ENCODE measurements around the gene KLHL42.

The KLHL42 gene

GRCh38 chr12:27790179-27790578 lies 10.1 kb downstream of the KLHL42 start:
- DNase-seq (ENCODE audit: low read depth in 1 of 2, low spot score in 1 of 2) = no peak
- in situ Hi-C loops (cut with HindIII; ENCODE audit: low pct_unique_long_range_greater_than_20kb, low sequenced_read_pairs) = no loop called here
- TF ChIP-seq JUND (IDR thresholded peaks at IDR 0.05; ENCODE audit: low read depth) = no peak

DNA sequence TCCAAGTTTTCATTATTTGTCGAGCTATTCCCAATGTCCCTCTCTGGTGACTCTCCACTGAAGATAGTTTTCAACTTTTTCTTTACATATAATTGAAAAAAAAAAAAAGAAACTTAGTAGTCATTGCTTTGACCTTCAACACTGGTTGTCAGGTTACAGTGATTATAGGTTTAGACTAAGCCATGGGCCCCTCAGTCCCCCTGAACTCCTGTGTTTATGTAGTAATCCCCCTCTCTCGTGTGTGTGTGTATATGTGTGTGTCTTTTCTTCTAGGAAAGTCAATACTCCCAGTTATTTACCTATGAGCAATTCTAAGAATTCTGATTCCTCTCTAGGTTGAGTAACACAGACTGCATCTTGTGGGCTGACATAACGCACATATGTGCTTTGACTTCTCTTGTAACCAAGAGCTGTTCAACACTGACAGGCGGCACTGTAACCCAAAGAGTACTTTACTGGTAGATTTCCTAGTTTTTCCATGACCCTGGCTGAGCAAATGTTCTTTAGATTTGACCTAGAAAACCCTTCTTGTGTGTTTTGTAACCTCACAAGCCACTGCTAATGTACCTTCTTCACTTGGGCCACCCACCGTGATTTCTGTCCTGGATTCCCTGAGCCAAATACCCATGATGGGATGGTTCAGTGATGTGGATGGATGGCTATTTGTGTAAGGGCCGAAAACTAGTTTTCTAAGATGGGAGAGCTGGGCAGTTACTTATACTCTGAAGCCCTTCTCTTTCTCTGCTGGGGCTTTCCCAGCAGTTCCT lies 15.0 kb downstream of the KLHL42 start:
- TF ChIP-seq JUND (IDR thresholded peaks at IDR 0.05; ENCODE audit: low read depth) = no peak

GRCh38 chr12:27796128-27796527 lies 16.1 kb downstream of the KLHL42 start:
- in situ Hi-C loops (cut with HindIII; ENCODE audit: low pct_unique_long_range_greater_than_20kb, low sequenced_read_pairs) = no loop called here
- no peak for DNase-seq (ENCODE audit: low read depth in 1 of 2, low spot score in 1 of 2)
- no peak for TF ChIP-seq JUND (IDR thresholded peaks at IDR 0.05; ENCODE audit: low read depth)

More for the DNA sequence above, 15.0 kb downstream of the KLHL42 start:
- no peak for DNase-seq (ENCODE audit: low read depth in 1 of 2, low spot score in 1 of 2)
- in situ Hi-C loops (cut with HindIII; ENCODE audit: low pct_unique_long_range_greater_than_20kb, low sequenced_read_pairs) = no loop called here

DNA sequence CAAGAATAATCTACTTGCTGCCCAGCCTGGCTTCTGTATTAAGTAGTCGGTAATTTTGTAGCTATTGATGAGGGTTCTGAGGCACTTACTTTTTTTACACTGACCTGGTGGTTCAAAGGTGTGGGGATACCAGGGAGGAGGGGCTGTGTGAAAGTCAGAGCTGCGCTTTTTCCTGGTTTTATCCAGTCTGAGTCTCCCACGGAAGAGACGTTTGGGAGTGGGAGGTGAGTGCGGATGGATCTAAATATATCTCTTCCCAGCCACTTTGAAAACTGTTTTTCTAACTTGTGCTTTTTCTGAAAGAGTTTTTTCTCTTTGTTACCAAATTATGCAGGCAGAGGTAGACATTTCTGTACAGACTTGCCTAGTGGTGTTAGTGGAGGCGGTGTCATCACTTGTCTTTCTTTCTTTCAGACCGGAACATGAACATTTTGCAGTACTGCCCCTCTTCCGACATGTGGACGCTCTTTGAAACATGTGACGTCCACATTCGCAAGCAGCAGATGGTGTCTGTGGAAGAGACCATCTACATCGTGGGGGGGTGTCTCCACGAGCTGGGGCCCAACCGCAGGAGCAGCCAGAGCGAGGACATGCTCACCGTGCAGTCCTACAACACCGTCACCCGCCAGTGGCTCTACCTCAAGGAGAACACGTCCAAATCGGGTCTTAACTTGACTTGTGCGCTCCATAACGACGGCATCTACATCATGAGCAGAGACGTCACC lies 17.4 kb downstream of the KLHL42 start:
- in situ Hi-C loops (cut with HindIII; ENCODE audit: low pct_unique_long_range_greater_than_20kb, low sequenced_read_pairs) = no loop called here

DNA sequence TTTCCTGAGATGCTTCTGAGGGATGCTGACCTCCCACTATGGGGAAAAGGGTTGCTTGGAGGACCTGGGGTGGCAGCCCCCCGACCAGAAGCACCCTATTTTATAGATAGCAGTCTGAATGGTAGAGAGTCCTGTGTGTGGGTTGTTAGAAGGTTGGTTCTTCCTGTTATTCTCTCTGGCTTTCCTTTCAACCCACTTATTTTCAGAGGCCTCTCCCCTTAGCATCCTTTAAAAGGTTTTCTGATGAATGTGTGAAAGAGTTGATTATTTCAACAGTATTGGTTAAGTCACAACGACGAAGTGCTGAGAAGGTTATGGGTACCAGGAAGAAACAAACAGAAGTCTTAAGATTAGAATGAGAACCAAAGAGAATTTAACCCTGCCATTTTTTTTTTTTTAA lies 20.8 kb downstream of the KLHL42 start:
- in situ Hi-C loops (cut with HindIII; ENCODE audit: low pct_unique_long_range_greater_than_20kb, low sequenced_read_pairs) = no loop called here
- TF ChIP-seq JUND (IDR thresholded peaks at IDR 0.05; ENCODE audit: low read depth) = no peak
- no peak for DNase-seq (ENCODE audit: low read depth in 1 of 2, low spot score in 1 of 2)

More for the DNA sequence above, 17.4 kb downstream of the KLHL42 start:
- no peak for DNase-seq (ENCODE audit: low read depth in 1 of 2, low spot score in 1 of 2)
- TF ChIP-seq JUND (IDR thresholded peaks at IDR 0.05; ENCODE audit: low read depth) = no peak

DNA sequence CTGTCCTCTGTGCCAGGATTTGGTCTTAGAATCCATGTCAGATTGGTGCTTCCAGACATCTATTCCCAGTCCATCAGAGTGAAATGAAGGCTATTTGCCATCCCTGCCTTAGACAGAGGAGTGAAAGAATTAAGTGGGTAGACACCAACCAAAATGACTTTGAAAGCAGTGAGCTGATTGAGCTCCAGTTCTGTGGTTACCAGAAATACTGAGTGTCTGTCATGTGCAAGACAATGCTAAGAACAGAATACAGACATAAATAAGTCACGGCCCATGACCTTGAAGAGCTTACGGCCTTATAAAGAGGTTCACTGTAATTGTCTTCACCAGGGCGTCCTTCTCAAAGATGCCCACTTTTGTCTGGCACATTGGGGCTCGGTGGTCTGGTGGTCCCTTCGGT lies 21.6 kb downstream of the KLHL42 start:
- DNase-seq (ENCODE audit: low read depth in 1 of 2, low spot score in 1 of 2) = no peak
- in situ Hi-C loops (cut with HindIII; ENCODE audit: low pct_unique_long_range_greater_than_20kb, low sequenced_read_pairs) = no loop called here
- TF ChIP-seq JUND (IDR thresholded peaks at IDR 0.05; ENCODE audit: low read depth) = no peak

DNA sequence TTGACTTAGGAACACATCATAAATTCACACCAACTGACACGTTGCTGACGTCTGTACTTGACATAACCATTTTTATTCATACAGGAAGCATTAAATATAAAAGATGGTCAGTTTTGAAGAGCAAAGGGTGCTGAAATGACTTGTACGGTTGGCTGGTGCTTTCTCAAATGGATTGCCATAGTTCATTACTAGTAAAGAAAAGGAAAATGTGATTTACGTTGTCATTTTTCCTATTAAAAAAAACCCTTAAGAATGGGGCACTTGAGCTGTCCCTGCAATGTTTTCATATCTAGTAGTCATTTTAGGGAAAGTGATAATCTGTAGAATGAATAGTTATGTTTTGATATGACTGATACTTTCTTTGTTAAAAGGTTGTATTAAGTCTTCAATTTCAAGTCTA lies 22.5 kb downstream of the KLHL42 start:
- no peak for DNase-seq (ENCODE audit: low read depth in 1 of 2, low spot score in 1 of 2)
- no peak for TF ChIP-seq JUND (IDR thresholded peaks at IDR 0.05; ENCODE audit: low read depth)
- in situ Hi-C loops (cut with HindIII; ENCODE audit: low pct_unique_long_range_greater_than_20kb, low sequenced_read_pairs) = no loop called here

GRCh38 chr12:27802936-27803335 lies 22.9 kb downstream of the KLHL42 start:
- TF ChIP-seq JUND (IDR thresholded peaks at IDR 0.05; ENCODE audit: low read depth) = no peak
- no peak for DNase-seq (ENCODE audit: low read depth in 1 of 2, low spot score in 1 of 2)
- in situ Hi-C loops (cut with HindIII; ENCODE audit: low pct_unique_long_range_greater_than_20kb, low sequenced_read_pairs) = no loop called here

GRCh38 chr12:27805238-27805637 lies 25.2 kb downstream of the KLHL42 start:
- TF ChIP-seq JUND (IDR thresholded peaks at IDR 0.05; ENCODE audit: low read depth) = no peak
- in situ Hi-C loops (cut with HindIII; ENCODE audit: low pct_unique_long_range_greater_than_20kb, low sequenced_read_pairs) = no loop called here
- DNase-seq (ENCODE audit: low read depth in 1 of 2, low spot score in 1 of 2) = no peak

DNA sequence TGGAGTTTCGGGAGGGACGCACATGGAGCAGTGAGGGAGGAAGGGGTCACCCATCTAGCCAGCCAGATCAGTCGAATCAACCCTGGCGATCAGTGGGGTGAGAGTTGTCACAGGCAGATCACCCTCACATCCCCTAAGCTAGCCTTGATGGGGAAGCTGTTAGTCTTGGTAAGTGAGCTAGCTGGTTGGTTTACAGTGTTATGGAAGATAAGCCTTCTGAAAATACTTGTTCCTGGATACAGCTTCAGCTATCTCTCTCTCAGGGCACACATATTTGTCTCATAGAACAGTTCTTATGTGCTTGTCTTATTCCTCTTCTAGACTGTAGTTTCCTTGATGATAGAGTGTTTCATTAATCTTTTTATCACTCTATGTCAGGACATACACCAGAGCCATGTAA lies 26.2 kb downstream of the KLHL42 start:
- in situ Hi-C loops (cut with HindIII; ENCODE audit: low pct_unique_long_range_greater_than_20kb, low sequenced_read_pairs) = no loop called here
- DNase-seq (ENCODE audit: low read depth in 1 of 2, low spot score in 1 of 2) = no peak
- TF ChIP-seq JUND (IDR thresholded peaks at IDR 0.05; ENCODE audit: low read depth) = no peak

DNA sequence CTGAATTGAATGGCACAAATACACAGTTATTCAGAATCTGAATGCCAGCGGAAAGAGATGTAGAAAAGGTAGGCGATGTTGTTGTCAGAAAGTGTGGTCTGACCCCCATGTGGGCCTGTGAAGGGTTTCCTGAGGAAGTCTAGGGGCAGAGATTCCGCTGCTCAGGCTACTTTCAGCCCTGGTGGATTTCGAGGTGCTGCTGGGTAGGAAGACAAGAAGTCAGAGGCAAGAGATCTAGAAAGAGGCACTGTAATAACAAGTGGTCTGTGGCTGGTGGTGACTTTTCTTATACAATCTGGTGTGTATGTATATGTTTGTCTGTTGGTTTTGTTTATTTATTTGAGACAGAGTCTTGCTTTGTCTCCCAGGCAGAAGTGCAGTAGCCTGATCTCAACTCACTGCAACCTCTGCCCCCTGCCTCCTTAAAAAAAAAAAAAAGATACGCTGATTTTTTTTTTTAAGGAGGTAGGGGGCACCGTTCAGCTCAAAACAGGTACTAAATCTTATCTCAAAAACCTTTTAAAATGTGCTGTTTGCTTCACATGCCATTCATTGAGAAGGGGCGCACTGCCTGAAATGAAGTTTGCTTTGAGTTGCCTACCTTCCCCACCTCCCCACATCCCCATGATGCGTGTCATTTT lies 27.1 kb downstream of the KLHL42 start:
- in situ Hi-C loops (cut with HindIII; ENCODE audit: low pct_unique_long_range_greater_than_20kb, low sequenced_read_pairs) = no loop called here
- TF ChIP-seq JUND (IDR thresholded peaks at IDR 0.05; ENCODE audit: low read depth) = no peak
- no peak for DNase-seq (ENCODE audit: low read depth in 1 of 2, low spot score in 1 of 2)

- no peak for TF ChIP-seq JUND (IDR thresholded peaks at IDR 0.05; ENCODE audit: low read depth)
- DNase-seq (ENCODE audit: low read depth in 1 of 2, low spot score in 1 of 2) = no peak
These were observed 28.8 kb downstream of the KLHL42 start for GRCh38 chr12:27808841-27809240.

GRCh38 chr12:27810756-27811155 lies 30.7 kb downstream of the KLHL42 start:
- TF ChIP-seq JUND (IDR thresholded peaks at IDR 0.05; ENCODE audit: low read depth) = no peak
- DNase-seq (ENCODE audit: low read depth in 1 of 2, low spot score in 1 of 2) = no peak

More at GRCh38 chr12:27808841-27809240, 28.8 kb downstream of the KLHL42 start:
- in situ Hi-C loops (cut with HindIII; ENCODE audit: low pct_unique_long_range_greater_than_20kb, low sequenced_read_pairs) = no loop called here

More at GRCh38 chr12:27810756-27811155, 30.7 kb downstream of the KLHL42 start:
- in situ Hi-C loops (cut with HindIII; ENCODE audit: low pct_unique_long_range_greater_than_20kb, low sequenced_read_pairs) = no loop called here

All from T47D (cell line).